NB4 (cell line): ENCODE results near the gene MTHFS.

Experiments used
- MYC ChIP-seq: IDR thresholded peaks from 2 replicates; pipeline ENCODE4 v1.6.1; 2011; ENCODE audit warnings: low read depth, low read length
- POLR2A ChIP-seq: IDR thresholded peaks from 2 replicates; pipeline ENCODE4 v1.6.1; 2011; ENCODE audit warnings: mild to moderate bottlenecking; ENCODE audit not compliant: insufficient read length; ENCODE audit errors: extremely low read depth
- TF ChIP-seq, protein P1 (sequence below): IDR thresholded peaks from one replicate; pipeline ENCODE4 v1.5.1; 2012; ENCODE audit warnings: low read depth, low read length
- TF ChIP-seq, protein P2 (sequence below): IDR thresholded peaks from 2 replicates; pipeline ENCODE4 v1.6.1; 2011; ENCODE audit warnings: low read depth, low read length

DNA sequence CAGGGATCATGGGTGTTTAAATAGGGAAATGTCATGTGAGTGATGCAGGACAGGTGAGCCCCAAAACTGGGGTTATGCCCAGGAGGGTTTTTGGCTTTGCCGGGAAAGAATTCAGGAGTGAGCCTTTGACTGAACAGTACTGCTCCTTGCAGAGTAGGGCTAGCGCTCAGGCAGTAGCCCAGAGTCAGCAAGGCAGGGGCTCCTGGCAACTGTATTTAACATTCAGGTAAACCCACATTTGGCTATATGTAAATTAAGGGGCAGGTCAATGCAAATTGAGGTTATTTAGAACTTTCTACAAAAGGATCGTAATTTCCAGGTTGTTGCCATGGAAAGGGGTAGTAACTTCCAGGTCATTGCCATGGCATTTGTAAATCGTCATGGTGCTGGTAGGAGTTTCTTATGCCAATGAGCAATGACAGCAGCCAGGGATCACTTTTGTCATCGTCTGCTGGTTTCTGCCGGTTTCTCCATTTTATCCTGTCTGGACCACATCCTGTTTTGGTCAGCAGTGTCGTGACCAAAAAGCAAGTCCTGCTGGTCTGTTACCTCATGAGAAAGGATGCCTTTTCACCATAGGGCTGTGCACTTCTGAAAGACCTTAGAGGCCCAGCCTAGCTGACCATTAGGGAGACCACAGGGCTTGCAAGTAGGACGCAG is 24.3 kb downstream of the MTHFS start:
- TF ChIP-seq, protein P1, sequence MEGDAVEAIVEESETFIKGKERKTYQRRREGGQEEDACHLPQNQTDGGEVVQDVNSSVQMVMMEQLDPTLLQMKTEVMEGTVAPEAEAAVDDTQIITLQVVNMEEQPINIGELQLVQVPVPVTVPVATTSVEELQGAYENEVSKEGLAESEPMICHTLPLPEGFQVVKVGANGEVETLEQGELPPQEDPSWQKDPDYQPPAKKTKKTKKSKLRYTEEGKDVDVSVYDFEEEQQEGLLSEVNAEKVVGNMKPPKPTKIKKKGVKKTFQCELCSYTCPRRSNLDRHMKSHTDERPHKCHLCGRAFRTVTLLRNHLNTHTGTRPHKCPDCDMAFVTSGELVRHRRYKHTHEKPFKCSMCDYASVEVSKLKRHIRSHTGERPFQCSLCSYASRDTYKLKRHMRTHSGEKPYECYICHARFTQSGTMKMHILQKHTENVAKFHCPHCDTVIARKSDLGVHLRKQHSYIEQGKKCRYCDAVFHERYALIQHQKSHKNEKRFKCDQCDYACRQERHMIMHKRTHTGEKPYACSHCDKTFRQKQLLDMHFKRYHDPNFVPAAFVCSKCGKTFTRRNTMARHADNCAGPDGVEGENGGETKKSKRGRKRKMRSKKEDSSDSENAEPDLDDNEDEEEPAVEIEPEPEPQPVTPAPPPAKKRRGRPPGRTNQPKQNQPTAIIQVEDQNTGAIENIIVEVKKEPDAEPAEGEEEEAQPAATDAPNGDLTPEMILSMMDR = no peak
- TF ChIP-seq POLR2A (no peak), MYC (peak; percentile 75)
- TF ChIP-seq, protein P2, sequence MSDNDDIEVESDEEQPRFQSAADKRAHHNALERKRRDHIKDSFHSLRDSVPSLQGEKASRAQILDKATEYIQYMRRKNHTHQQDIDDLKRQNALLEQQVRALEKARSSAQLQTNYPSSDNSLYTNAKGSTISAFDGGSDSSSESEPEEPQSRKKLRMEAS = peak; percentile 58
